Loucy (cell line): Measurements from ENCODE around the gene PIK3CA.

Experiments
- H2AFZ ChIP-seq: fragments of 200-600 bp; sonication (generic); 2 replicates; pipeline ENCODE4 v1.6.0; 2016; ENCODE audit warnings: antibody characterized with exemption, mild to moderate bottlenecking, low read length, moderate library complexity
- H3F3A ChIP-seq: fragments of 200-600 bp; 2 replicates; pipeline ENCODE4 v1.6.0; 2016; ENCODE audit warnings: antibody characterized with exemption, low read depth, mild to moderate bottlenecking
- H3K27me3 ChIP-seq: fragments of 200-600 bp; sonication (generic); 2 replicates; pipeline ENCODE4 v1.6.1; 2014; ENCODE audit warnings: low read length, mild to moderate bottlenecking; ENCODE audit not compliant: insufficient read depth, poor library complexity, severe bottlenecking
- H3K36me3 ChIP-seq: fragments of 200-600 bp; sonication (generic); 2 replicates; pipeline ENCODE4 v1.6.1; 2016; ENCODE audit warnings: low read length; ENCODE audit not compliant: insufficient read depth
- H3K4me1 ChIP-seq: fragments of 200-600 bp; sonication (generic); 2 replicates; pipeline ENCODE4 v1.5.1; 2014; ENCODE audit warnings: low read length, mild to moderate bottlenecking; ENCODE audit not compliant: insufficient read depth, poor library complexity, severe bottlenecking
- H3K4me2 ChIP-seq: fragments of 200-600 bp; sonication (generic); 2 replicates; pipeline ENCODE4 v1.6.0; 2014; ENCODE audit warnings: antibody characterized with exemption, low read length, low read depth, mild to moderate bottlenecking; ENCODE audit not compliant: poor library complexity, severe bottlenecking
- H3K4me3 ChIP-seq: fragments of 200-600 bp; sonication (generic); 2 replicates; pipeline ENCODE4 v1.5.1; 2014; ENCODE audit warnings: low read length, mild to moderate bottlenecking, mixed read lengths; ENCODE audit not compliant: poor library complexity, severe bottlenecking
- H3K79me2 ChIP-seq: fragments of 200-600 bp; sonication (generic); 2 replicates; pipeline ENCODE4 v1.6.1; 2014; ENCODE audit warnings: low read length; ENCODE audit not compliant: insufficient read depth
- H3K9ac ChIP-seq: fragments of 200-600 bp; sonication (generic); 2 replicates; pipeline ENCODE4 v1.6.0; 2014; ENCODE audit warnings: mild to moderate bottlenecking, low read depth, low read length, moderate library complexity; ENCODE audit not compliant: poor library complexity, severe bottlenecking
- H3K9me2 ChIP-seq: fragments of 200-600 bp; sonication (generic); replicated peaks from 2 replicates; pipeline ENCODE4 v1.6.1; 2016; ENCODE audit warnings: low read depth, low read length, mixed read lengths
- H3K9me3 ChIP-seq: fragments of 200-600 bp; sonication (generic); 2 replicates; pipeline ENCODE4 v1.6.1; 2014; ENCODE audit warnings: mild to moderate bottlenecking, antibody characterized with exemption, low read length, low read depth; ENCODE audit not compliant: insufficient read depth
- H4K20me1 ChIP-seq: fragments of 200-600 bp; sonication (generic); 2 replicates; pipeline ENCODE4 v1.6.0; 2014; ENCODE audit warnings: antibody characterized with exemption, low read length, mild to moderate bottlenecking; ENCODE audit not compliant: insufficient read depth, poor library complexity, severe bottlenecking
- CTCF ChIP-seq: fragments of 200-600 bp; sonication (generic); conservative IDR thresholded peaks from 2 replicates; pipeline ENCODE4 v1.5.1; 2014; ENCODE audit warnings: mild to moderate bottlenecking, antibody characterized with exemption, low read length
- EZH2phosphoT487 ChIP-seq: fragments of 200-600 bp; IDR thresholded peaks from 2 replicates; pipeline ENCODE4 v1.6.1; 2018; ENCODE audit warnings: antibody characterized with exemption, mild to moderate bottlenecking, moderate library complexity, borderline replicate concordance

The PIK3CA gene

DNA sequence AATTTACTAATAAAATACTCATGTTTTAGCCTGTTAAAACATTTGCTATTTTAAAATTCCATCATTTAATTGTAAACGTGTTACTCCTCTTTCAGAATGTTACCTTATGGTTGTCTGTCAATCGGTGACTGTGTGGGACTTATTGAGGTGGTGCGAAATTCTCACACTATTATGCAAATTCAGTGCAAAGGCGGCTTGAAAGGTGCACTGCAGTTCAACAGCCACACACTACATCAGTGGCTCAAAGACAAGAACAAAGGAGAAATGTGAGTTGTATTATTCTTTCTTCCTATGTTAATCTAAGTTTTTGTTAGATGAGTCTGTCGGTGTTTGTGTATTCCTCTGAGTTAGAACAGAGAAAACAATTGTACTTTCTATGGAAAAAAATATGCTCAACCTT is 81.0 kb downstream of the PIK3CA start:
- no peaks in the 10 kb centered on the region for H3K27me3 ChIP-seq
- no peaks in the 10 kb centered on the region for H3F3A ChIP-seq
- TF ChIP-seq CTCF (no peak), EZH2phosphoT487 (no peak)
- H3K4me2 ChIP-seq: no peak overlapping the region
- no peak overlapping the region for H3K4me3 ChIP-seq
- H2AFZ ChIP-seq: no peak overlapping the region
- peaks cover 57% of the 10 kb centered on the region; the same call in 1 of the 2 replicates for H3K36me3 ChIP-seq
- no peaks in the 10 kb centered on the region for H4K20me1 ChIP-seq
- no peaks in the 10 kb centered on the region for H3K9me3 ChIP-seq
- no peaks in the 10 kb centered on the region for H3K4me1 ChIP-seq
- no peak overlapping the region for H3K9ac ChIP-seq
- no peaks in the 10 kb centered on the region for H3K9me2 ChIP-seq
- no peaks in the 10 kb centered on the region for H3K79me2 ChIP-seq

DNA sequence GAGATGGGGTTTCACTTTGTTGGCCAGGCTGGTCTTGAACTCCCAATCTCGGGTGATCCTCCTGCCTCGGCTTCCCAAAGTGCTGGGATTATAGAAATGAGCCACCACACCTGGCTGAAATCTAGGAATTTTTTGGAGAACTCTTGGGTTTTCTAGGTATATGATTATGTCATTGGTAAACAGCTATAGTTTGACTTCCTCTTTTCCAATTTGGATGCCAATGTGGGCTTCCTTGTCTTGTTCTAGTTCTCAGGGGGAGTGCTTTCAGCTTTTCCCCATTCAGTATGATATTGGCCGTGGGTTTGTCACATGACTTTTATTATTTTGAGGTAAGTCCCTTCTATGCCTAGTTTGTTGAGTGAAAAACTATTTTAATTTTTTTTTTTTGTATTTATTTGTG is 84.9 kb downstream of the PIK3CA start:
- Histone ChIP-seq H3F3A (no peaks in the 10 kb centered on the region), H3K9me3 (no peaks in the 10 kb centered on the region), H3K9ac (no peak overlapping the region), H3K4me3 (no peak overlapping the region), H3K27me3 (no peaks in the 10 kb centered on the region), H3K4me1 (peaks cover 20% of the 10 kb centered on the region), H3K9me2 (no peaks in the 10 kb centered on the region), H2AFZ (no peak overlapping the region), H4K20me1 (no peaks in the 10 kb centered on the region), H3K79me2 (no peaks in the 10 kb centered on the region), H3K4me2 (no peak overlapping the region), H3K36me3 (peaks cover 46% of the 10 kb centered on the region)
- TF ChIP-seq EZH2phosphoT487 (no peak), CTCF (no peak)

DNA sequence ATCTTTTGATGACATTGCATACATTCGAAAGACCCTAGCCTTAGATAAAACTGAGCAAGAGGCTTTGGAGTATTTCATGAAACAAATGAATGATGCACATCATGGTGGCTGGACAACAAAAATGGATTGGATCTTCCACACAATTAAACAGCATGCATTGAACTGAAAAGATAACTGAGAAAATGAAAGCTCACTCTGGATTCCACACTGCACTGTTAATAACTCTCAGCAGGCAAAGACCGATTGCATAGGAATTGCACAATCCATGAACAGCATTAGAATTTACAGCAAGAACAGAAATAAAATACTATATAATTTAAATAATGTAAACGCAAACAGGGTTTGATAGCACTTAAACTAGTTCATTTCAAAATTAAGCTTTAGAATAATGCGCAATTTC is 86.0 kb downstream of the PIK3CA start:
- no peak overlapping the region for H2AFZ ChIP-seq
- H3K27me3 ChIP-seq: no peaks in the 10 kb centered on the region
- no peaks in the 10 kb centered on the region for H3K9me2 ChIP-seq
- H3K4me1 ChIP-seq: peaks cover 20% of the 10 kb centered on the region
- no peak overlapping the region for H3K4me2 ChIP-seq
- H3K79me2 ChIP-seq: no peaks in the 10 kb centered on the region
- H3F3A ChIP-seq: no peaks in the 10 kb centered on the region
- H4K20me1 ChIP-seq: no peaks in the 10 kb centered on the region
- no peak overlapping the region for H3K9ac ChIP-seq
- H3K36me3 ChIP-seq: peaks cover 43% of the 10 kb centered on the region
- no peak for TF ChIP-seq CTCF
- no peak overlapping the region for H3K4me3 ChIP-seq
- H3K9me3 ChIP-seq: no peaks in the 10 kb centered on the region
